ENCODE results near the gene PKN2. TPM values are rescaled to one million over a fixed set of nuclear protein-coding genes. Genes with fewer than 3 reads are reported as not detected.
A peak's percentile ranks its signal among the peaks of the same experiment; 100 is the strongest.

PKN2 gene
- 29.6 and 110 TPM in 2 replicates for total RNA-seq (2011; cell fraction: chromatin; rRNA removed; ENCODE audit: low replicate concordance)
- 12.8 and 18.0 TPM in 2 replicates for total RNA-seq (2011; cell fraction: nucleolus; rRNA removed)
- total RNA-seq (2011; cell fraction: nucleoplasm; rRNA removed) = 24.9 and 32.8 TPM in 2 replicates
- total RNA-seq (2014; rRNA removed) = 9.9 and 11.6 TPM in 2 replicates
- 22.9 and 25.4 TPM in 2 replicates for total RNA-seq (2014; rRNA removed; fragmentation: Illumina TruSeq; extraction: Trizol)
- 24.4 and 25.3 TPM in 2 replicates for total RNA-seq (2015; rRNA removed; fragmentation: Illumina TruSeq; extraction: Trizol)
- 23.5 and 23.7 TPM in 2 replicates for total RNA-seq (2021)
- polyA plus RNA-seq (2011; rRNA removed) = 19.6 and 20.0 TPM in 2 replicates
- polyA plus RNA-seq (2011; cell fraction: cytosol; rRNA removed) = 2.1 and 4.8 TPM in 2 replicates
- polyA plus RNA-seq (2011; cell fraction: nucleus; rRNA removed) = 26.6 and 33.3 TPM in 2 replicates
- polyA plus RNA-seq (2012) = 10.8 and 11.7 TPM in 2 replicates
- polyA plus RNA-seq (2014; fragmentation: Illumina TruSeq; extraction: Trizol) = 16.0 and 19.2 TPM in 2 replicates
- 1 to 10 TPM; 4.5 to 5.4 TPM for polyA plus RNA-seq (2014; fragmentation: Nextera tagmentation; extraction: Ambion mirVana)
- 12.8 and 13.2 TPM in 2 replicates for polyA plus RNA-seq (2014; rRNA removed)
- 38.5 and 48.0 TPM in 2 replicates for polyA minus RNA-seq (2011; rRNA and poly(A)+ RNA removed)
- polyA minus RNA-seq (2011; cell fraction: cytosol; rRNA and poly(A)+ RNA removed) = 11.6 and 13.0 TPM in 2 replicates
- polyA minus RNA-seq (2011; cell fraction: nucleus; rRNA and poly(A)+ RNA removed) = 26.3 and 48.3 TPM in 2 replicates
- percentile 87 among the genes with signal in this experiment for Bru-seq, nascent RNA
- percentile 92 among the genes with signal in this experiment for BruChase-seq, experiment 1, labeled RNA remaining after a 2-hour chase
- percentile 93 among the genes with signal in this experiment for BruChase-seq, experiment 2, labeled RNA remaining after a 6-hour chase
- long read RNA-seq, experiment 1, full-length matches to known transcripts = 16 of 40 reads
- long read RNA-seq, experiment 1, partial matches to known transcripts = 14 of 40 reads
- long read RNA-seq, experiment 1, other reads (novel, unspliced or antisense) = 10 of 40 reads
- long read RNA-seq, experiment 2, partial matches to known transcripts = 1 of 4 reads
- long read RNA-seq, experiment 2, other reads (novel, unspliced or antisense) = 3 of 4 reads
- long read RNA-seq, experiment 3, full-length matches to known transcripts = 2 of 11 reads
- long read RNA-seq, experiment 3, partial matches to known transcripts = 7 of 11 reads
- long read RNA-seq, experiment 3, other reads (novel, unspliced or antisense) = 2 of 11 reads

GRCh38 chr1:88683541-88684481 lies at the start of gene PKN2:
Gene PKN2 (plus strand): TSS chr1:88684273. CDS start chr1:88684581, 308 bp downstream.
- Histone ChIP-seq H3K4me1 (replicated peaks in 1 of 2; ENCODE audit: control insufficient read depth in 2 of 2, insufficient read depth in 2 of 2, low read length in 2 of 2) (peaks cover 4 to 24% of the 10 kb centered on the region in 2 experiments; a peak in 4 of 5 replicates), H3K4me2 (ENCODE audit: insufficient read depth, low read length) (peak within 1 kb of the TSS; percentile 89), H3K4me3 (peak within 1 kb of the TSS; percentile 93), H3K27me3 (ENCODE audit: control insufficient read depth in 2 of 2, insufficient read depth in 2 of 2, low read length in 2 of 2) (no peaks in the 10 kb centered on the region), H3K9me3 (replicated peaks; ENCODE audit: control insufficient read depth, insufficient read depth, low read depth, low read length) (no peaks in the 10 kb centered on the region), H3K79me2 (ENCODE audit: control insufficient read depth, insufficient read depth, low read length) (peaks cover 69% of the 10 kb centered on the region), H3K36me3 (ENCODE audit: control insufficient read depth, insufficient read depth, low read length) (peaks cover 14% of the 10 kb centered on the region; the same call in 2 of the 3 replicates), H2AFZ (ENCODE audit: low read depth, low read length) (peak within 1 kb of the TSS; percentile 85), H3K27ac (ENCODE audit: extremely low read depth, low read depth, low read length) (peak within 1 kb of the TSS; percentile 96), H3K9me1 (ENCODE audit: control insufficient read depth, insufficient read depth, low read length) (no peaks in the 10 kb centered on the region), H3K9ac (ENCODE audit: insufficient read depth in 1 of 2, low read depth in 2 of 2, low read length in 2 of 2) (peak within 1 kb of the TSS; percentile 96 to 98), H4K20me1 (replicated peaks; ENCODE audit: control insufficient read depth, insufficient read depth, low read length) (no peaks in the 10 kb centered on the region)
- ATAC-seq (peak; percentile 87), DNase-seq (ENCODE audit: extremely low read depth in 1 of 4, low spot score in 3 of 4) (peak; percentile 94 to 99 (median 94)), FAIRE-seq (peak; percentile 96)
- POLR2A ChIA-PET = interaction anchor here (0.6 to 4.4 kb wide), 12 partner anchors 9 to 434 kb away, joined by 3 to 49 read pairs (median 4); no protein-coding TSS in a partner anchor
- in situ Hi-C loops (cut with MboI) (no loop called here), intact Hi-C loops (cut with micrococcal nuclease) (loop anchor here (2.0 to 10.0 kb wide), 4 partner anchors 25 to 1349 kb away; no protein-coding TSS in a partner anchor)
- WGBS (ENCODE audit: insufficient coverage, low coverage, missing lambda C conversion rate) = under 1% methylated on average over 51 of the region's 66 CpGs
- TSS peak; percentile 76 for BruUV-seq (replicated peaks)
- CTCF ChIA-PET (ENCODE audit: low intra/inter-chr PET ratio) = interaction anchor here (0.7 to 1.2 kb wide), 2 partner anchors 29 to 113 kb away, joined by 3 to 7 read pairs; no protein-coding TSS in a partner anchor
- TF ChIP-seq BDP1 (IDR thresholded peaks at IDR 0.05; ENCODE audit: insufficient read depth, insufficient read length) (no peak), ZFP1 (CRISPR knock-in tag; IDR thresholded peaks at IDR 0.05) (no peak), ZNF224 (CRISPR knock-in tag; IDR thresholded peaks at IDR 0.05) (no peak), GTF2F1 (IDR thresholded peaks at IDR 0.05; ENCODE audit: low read depth, low read length) (no peak), ZNF436 (CRISPR knock-in tag; IDR thresholded peaks at IDR 0.05) (no peak), ZNF184 (CRISPR knock-in tag; IDR thresholded peaks at IDR 0.05) (no peak), HDAC1 (IDR thresholded peaks at IDR 0.05) (peak in 1 of 2 experiments; percentile 52; a peak in 2 of 4 replicates), CBX5 (IDR thresholded peaks at IDR 0.05; ENCODE audit: borderline replicate concordance, low read depth) (no peak), MYNN (IDR thresholded peaks at IDR 0.05) (peak; percentile 39), MYNN (CRISPR knock-in tag; IDR thresholded peaks at IDR 0.05) (no peak), ZSCAN29 (IDR thresholded peaks at IDR 0.05) (no peak; the same call in 1 of the 2 replicates), ZC3H8 (IDR thresholded peaks at IDR 0.05) (no peak), KAT7 (CRISPR knock-in tag; IDR thresholded peaks at IDR 0.05; ENCODE audit: borderline replicate concordance) (no peak), RBM17 (IDR thresholded peaks at IDR 0.05; ENCODE audit: borderline replicate concordance, low read depth, low read length) (no peak), MBD2 (IDR thresholded peaks at IDR 0.05; ENCODE audit: borderline replicate concordance, low read depth) (peak; percentile 49; the same call in 1 of the 2 replicates)
- TF ChIP-seq, protein P1, sequence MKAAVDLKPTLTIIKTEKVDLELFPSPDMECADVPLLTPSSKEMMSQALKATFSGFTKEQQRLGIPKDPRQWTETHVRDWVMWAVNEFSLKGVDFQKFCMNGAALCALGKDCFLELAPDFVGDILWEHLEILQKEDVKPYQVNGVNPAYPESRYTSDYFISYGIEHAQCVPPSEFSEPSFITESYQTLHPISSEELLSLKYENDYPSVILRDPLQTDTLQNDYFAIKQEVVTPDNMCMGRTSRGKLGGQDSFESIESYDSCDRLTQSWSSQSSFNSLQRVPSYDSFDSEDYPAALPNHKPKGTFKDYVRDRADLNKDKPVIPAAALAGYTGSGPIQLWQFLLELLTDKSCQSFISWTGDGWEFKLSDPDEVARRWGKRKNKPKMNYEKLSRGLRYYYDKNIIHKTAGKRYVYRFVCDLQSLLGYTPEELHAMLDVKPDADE (conservative IDR thresholded peaks at IDR 0.05; ENCODE audit: control insufficient read depth, low read depth, low read length) = peak; percentile 59; the same call in 1 of the 2 replicates

All from K562 (cell line).